ENCODE results near the gene PPP5C. TPM values are rescaled to one million over a fixed set of nuclear protein-coding genes. Genes with fewer than 3 reads are reported as not detected.

Gene PPP5C
- total RNA-seq, 1 donor from 2014 or later, result 31.3 TPM

DNA sequence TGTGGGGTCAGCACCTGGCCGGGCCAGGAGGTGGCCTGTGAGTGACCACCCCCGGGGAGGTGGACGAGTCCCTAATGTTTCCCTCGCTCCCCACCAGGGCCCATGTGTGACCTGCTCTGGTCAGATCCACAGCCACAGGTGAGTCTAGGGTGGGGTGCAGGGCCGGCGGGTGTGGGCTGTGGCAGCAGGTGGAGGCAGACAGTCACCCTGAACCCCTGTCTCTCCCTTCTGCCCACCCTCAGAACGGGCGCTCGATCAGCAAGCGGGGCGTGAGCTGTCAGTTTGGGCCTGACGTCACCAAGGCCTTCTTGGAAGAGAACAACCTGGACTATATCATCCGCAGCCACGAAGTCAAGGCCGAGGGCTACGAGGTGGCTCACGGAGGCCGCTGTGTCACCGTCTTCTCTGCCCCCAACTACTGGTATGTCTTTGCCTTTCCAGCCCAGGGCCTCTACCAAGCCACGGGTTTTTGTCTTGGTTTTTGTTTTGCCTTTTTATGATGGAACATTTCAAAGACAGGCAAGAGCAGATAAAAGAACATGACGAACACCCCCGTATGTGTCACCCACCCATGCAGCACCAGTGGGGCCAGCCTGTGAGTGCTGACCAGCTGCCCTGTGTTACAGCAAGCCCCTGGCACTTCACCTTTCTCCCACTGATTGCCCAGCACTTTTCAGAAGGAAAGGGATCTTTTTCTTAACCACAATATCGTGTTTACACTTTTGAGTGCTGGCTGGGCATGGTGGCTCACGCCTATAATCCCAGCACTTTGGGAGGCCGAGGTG lies 41.6 kb downstream of the PPP5C start:
- no peak for DNase-seq (ENCODE audit: low read depth)
- TF ChIP-seq, protein P1, sequence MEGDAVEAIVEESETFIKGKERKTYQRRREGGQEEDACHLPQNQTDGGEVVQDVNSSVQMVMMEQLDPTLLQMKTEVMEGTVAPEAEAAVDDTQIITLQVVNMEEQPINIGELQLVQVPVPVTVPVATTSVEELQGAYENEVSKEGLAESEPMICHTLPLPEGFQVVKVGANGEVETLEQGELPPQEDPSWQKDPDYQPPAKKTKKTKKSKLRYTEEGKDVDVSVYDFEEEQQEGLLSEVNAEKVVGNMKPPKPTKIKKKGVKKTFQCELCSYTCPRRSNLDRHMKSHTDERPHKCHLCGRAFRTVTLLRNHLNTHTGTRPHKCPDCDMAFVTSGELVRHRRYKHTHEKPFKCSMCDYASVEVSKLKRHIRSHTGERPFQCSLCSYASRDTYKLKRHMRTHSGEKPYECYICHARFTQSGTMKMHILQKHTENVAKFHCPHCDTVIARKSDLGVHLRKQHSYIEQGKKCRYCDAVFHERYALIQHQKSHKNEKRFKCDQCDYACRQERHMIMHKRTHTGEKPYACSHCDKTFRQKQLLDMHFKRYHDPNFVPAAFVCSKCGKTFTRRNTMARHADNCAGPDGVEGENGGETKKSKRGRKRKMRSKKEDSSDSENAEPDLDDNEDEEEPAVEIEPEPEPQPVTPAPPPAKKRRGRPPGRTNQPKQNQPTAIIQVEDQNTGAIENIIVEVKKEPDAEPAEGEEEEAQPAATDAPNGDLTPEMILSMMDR (IDR thresholded peaks at IDR 0.05; ENCODE audit: insufficient read depth, low read length, severe bottlenecking), result no peak
- Histone ChIP-seq H3K4me3 (ENCODE audit: low read depth, low read length) (no peak overlapping the region), H3K36me3 (ENCODE audit: control insufficient read depth, insufficient read depth, low read length) (peaks cover 40% of the 10 kb centered on the region), H3K27me3 (ENCODE audit: control insufficient read depth, insufficient read depth, low read length) (no peaks in the 10 kb centered on the region)
- FAIRE-seq, result no peak

DNA sequence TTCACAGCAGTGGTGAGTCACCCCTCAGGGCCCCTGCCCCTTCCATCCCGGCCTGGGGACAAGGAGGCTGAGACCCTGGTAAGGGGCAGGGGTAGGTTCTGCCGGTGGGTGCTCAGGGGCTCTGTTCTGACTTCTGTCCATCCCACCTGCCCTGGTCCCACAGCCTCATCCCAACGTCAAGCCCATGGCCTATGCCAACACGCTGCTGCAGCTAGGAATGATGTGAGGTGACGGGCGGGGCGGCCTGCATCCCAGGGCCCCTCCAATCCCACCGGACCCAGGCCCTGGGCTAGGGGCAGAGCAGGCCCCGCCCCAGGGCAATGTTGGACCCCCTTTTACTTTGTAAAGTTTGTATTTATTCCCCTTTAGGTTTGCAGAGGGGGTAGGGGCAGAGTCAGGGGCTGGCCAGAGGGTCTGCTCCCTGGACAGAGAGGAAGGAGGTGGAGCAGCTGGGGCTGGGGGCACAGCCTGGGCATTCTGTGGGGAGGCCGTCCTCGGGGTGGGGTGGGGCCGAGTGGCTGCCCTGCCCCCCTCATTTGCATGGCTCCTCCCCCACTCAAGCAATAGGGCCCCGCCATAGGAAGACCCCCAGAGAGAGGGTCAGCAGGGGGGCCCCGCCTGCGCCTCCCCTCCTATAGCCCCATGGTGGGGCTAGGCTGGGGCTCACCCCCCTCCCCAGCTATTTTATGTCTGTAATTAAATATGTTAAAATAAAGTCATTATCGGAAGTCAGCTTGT lies 43.4 kb downstream of the PPP5C start:
- TF ChIP-seq, protein P1 (IDR thresholded peaks at IDR 0.05; ENCODE audit: insufficient read depth, low read length, severe bottlenecking), result no peak
- H3K4me3 ChIP-seq (ENCODE audit: low read depth, low read length), result no peak overlapping the region
- FAIRE-seq (no peak), DNase-seq (ENCODE audit: low read depth) (no peak)
- H3K36me3 ChIP-seq (ENCODE audit: control insufficient read depth, insufficient read depth, low read length), result peaks cover 28% of the 10 kb centered on the region
- no peaks in the 10 kb centered on the region for H3K27me3 ChIP-seq (ENCODE audit: control insufficient read depth, insufficient read depth, low read length)

DNA sequence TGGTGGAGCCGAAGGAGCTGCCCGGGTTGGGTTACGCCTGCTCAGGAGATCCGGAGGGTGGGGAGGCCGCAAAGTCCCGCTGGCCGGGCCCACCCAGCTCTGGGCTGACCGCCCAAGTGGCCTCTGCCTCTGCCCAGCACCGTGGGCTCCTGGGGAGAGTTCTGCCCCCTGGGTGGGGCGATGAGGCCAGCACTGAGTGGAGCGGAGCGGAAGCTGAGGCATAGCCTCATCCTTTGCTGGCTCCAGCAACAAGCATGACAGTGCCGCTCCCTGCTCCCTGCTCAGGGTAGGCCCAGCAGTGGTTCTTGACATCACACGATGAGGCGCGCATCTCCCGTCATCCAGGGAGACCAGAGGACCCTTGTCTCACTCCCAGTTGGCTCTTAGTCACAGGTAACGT lies 44.0 kb downstream of the PPP5C start:
- no peak overlapping the region for H3K4me3 ChIP-seq (ENCODE audit: low read depth, low read length)
- peaks cover 28% of the 10 kb centered on the region for H3K36me3 ChIP-seq (ENCODE audit: control insufficient read depth, insufficient read depth, low read length)
- no peaks in the 10 kb centered on the region for H3K27me3 ChIP-seq (ENCODE audit: control insufficient read depth, insufficient read depth, low read length)
- no peak for FAIRE-seq
- no peak for DNase-seq (ENCODE audit: low read depth)
- TF ChIP-seq, protein P1 (IDR thresholded peaks at IDR 0.05; ENCODE audit: insufficient read depth, low read length, severe bottlenecking), result no peak

DNA sequence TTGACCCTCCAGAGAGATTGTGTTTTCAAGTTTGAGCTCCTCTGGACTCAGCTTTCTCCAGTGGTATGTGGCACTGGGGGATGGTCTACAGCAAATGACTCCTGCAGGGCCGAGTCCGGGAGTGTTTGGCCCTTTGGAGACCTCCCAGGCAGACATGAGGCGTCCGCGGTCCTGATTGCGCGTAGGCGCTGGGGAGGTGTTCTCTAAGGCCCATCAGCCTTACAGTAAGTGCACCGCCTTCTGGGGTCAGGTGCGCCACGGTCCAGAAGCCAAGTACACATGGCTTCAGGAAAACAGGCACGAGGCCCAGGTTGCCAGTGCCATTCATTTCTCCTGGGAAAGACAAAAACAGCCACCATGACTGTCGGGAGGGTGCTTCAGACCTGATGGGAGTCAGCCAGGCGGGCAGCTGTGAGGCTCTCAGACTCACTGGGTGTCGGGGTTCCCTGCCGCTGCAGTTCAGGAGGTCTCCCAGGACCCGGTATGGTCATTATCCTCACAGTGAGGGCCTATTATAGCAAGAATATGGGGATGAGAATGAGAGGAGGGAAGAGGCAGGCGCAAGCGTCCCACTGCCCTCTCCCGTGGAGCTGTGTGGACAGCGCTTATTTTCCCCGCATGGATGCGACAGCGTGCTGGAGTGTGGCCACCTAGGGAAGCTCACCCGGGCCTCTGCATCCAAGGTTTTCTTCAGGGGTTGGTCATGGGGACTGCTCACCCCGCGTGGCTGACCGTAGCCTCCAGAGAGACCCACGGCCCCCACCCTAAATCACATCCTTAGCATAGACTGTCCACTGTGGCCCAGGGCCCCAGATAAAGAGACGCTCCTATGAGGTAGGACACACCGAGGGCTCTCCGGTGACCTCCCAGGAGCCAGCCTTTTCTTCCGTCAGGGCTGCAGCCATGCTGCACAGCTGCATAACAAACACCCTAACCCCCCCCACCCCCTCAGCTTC lies 44.7 kb downstream of the PPP5C start:
- TF ChIP-seq, protein P1 (IDR thresholded peaks at IDR 0.05; ENCODE audit: insufficient read depth, low read length, severe bottlenecking), result no peak
- FAIRE-seq, result no peak
- no peak for DNase-seq (ENCODE audit: low read depth)
- H3K36me3 ChIP-seq (ENCODE audit: control insufficient read depth, insufficient read depth, low read length), result peaks cover 28% of the 10 kb centered on the region
- H3K4me3 ChIP-seq (ENCODE audit: low read depth, low read length), result no peak overlapping the region
- H3K27me3 ChIP-seq (ENCODE audit: control insufficient read depth, insufficient read depth, low read length), result no peaks in the 10 kb centered on the region

DNA sequence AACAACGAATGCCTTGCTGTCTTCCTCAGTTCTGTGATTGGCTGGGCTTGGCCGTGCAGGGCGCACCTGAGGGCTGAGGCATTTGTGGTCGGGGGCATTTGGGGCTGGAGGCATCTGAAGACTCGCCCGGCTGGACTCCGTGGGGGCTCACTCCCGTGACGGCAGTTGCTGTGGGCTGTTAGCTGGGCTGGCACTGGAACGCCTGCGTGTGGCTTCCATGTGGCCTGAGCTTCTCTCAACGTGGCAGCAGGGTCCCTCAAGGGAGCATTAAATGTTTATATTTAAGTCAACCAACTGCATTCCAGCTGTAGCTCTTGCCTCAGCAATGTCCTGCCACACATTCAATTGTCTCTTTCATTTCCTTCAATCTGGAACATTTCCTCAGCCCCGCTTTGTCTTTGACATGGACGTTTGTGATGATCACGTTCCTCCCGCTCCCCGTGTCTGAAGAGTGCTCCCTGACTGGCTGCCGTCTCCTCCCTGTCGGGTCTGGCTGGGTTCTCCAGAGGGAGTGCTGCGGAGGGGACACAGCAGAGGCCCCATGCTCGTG lies 45.4 kb downstream of the PPP5C start:
- TF ChIP-seq, protein P1 (IDR thresholded peaks at IDR 0.05; ENCODE audit: insufficient read depth, low read length, severe bottlenecking), result no peak
- no peaks in the 10 kb centered on the region for H3K27me3 ChIP-seq (ENCODE audit: control insufficient read depth, insufficient read depth, low read length)
- no peak for FAIRE-seq
- no peak overlapping the region for H3K4me3 ChIP-seq (ENCODE audit: low read depth, low read length)
- H3K36me3 ChIP-seq (ENCODE audit: control insufficient read depth, insufficient read depth, low read length), result peaks cover 24% of the 10 kb centered on the region
- no peak for DNase-seq (ENCODE audit: low read depth)
